HG02938 (cell line): ENCODE data around the gene ABCD4.
"Not testable (repeated sequence)": the region's sequence is repeated elsewhere in the genome, so short reads cannot be mapped to it uniquely, and the experiment has no call there.

ENCODE experiments used
- ATAC-seq: cut with Tn5 transposase; IDR thresholded peaks from one replicate; pipeline ENCODE4 v1.9.1; 2021; ENCODE audit warnings: mild to moderate bottlenecking, moderate library complexity; ENCODE audit not compliant: unreplicated experiment

Gene ABCD4

GRCh38 chr14:74302634-74303569 is at the start of gene ABCD4:
TSS of gene ABCD4 (minus strand) at chr14:74302934. CDS start at chr14:74302912, 22 bp downstream.
- ATAC-seq = peak; percentile 92

GRCh38 chr14:74350928-74351323 is 48.2 kb upstream of the ABCD4 start:
- ATAC-seq = no peak

GRCh38 chr14:74350211-74350927 is 47.6 kb upstream of the ABCD4 start:
- ATAC-seq = no peak

GRCh38 chr14:74349757-74350156 is 47.0 kb upstream of the ABCD4 start:
- ATAC-seq = no peak

GRCh38 chr14:74348735-74349463 is 46.2 kb upstream of the ABCD4 start:
- ATAC-seq = no peak

- ATAC-seq = no peak
Observed at GRCh38 chr14:74348241-74348734, 45.6 kb upstream of the ABCD4 start, which contains the start of gene VRTN. TSS of gene VRTN (plus strand) at chr14:74348471. CDS start at chr14:74356784, 8,313 bp downstream.

- ATAC-seq = no peak
Observed at GRCh38 chr14:74347795-74348100, 45.0 kb upstream of the ABCD4 start.

GRCh38 chr14:74347097-74347794 is 44.5 kb upstream of the ABCD4 start:
- ATAC-seq = no peak

- ATAC-seq = no peak
Observed at GRCh38 chr14:74346341-74346740, 43.6 kb upstream of the ABCD4 start.

- ATAC-seq = no peak
Observed at GRCh38 chr14:74333909-74334308, 31.2 kb upstream of the ABCD4 start.

GRCh38 chr14:74329950-74330552 is 27.3 kb upstream of the ABCD4 start:
- ATAC-seq = not testable (repeated sequence)

- no peak for ATAC-seq
Observed at GRCh38 chr14:74326369-74327152, 23.8 kb upstream of the ABCD4 start.

GRCh38 chr14:74325446-74325845 is 22.7 kb upstream of the ABCD4 start:
- ATAC-seq = no peak

GRCh38 chr14:74324931-74325361 is 22.2 kb upstream of the ABCD4 start:
- no peak for ATAC-seq

GRCh38 chr14:74314576-74314975 is 11.8 kb upstream of the ABCD4 start:
- ATAC-seq = no peak

GRCh38 chr14:74313601-74314000 is 10.9 kb upstream of the ABCD4 start:
- no peak for ATAC-seq

GRCh38 chr14:74312161-74312560 is 9.4 kb upstream of the ABCD4 start:
- no peak for ATAC-seq

GRCh38 chr14:74309125-74310022 is 6.6 kb upstream of the ABCD4 start:
- no peak for ATAC-seq
